Transverse colon (tissue), 4 donors: ENCODE measurements around the gene LRRC42. TPM values are rescaled to one million over a fixed set of nuclear protein-coding genes. Genes with fewer than 3 reads are reported as not detected.
A peak's percentile ranks its signal among the peaks of the same experiment; 100 is the strongest.

Source experiments
- DNase-seq: peaks from one replicate; pipeline ENCODE4 v3.0.0-alpha.2; 2019
- H3K27ac ChIP-seq, 4 donors: fragments of 200-600 bp; sonication (generic); 2 replicates each; pipeline ENCODE4 v1.5.1; 2016 to 2018; ENCODE audit warnings: inconsistent platforms in 4 of 4
- H3K27me3 ChIP-seq: fragments of 200-600 bp; sonication (generic); 2 replicates; pipeline ENCODE4 v1.5.1; 2017; ENCODE audit warnings: inconsistent platforms
- H3K36me3 ChIP-seq, 4 donors: fragments of 200-600 bp; sonication (generic); 2 replicates each; pipeline ENCODE4 v1.5.1; 2017 to 2019; ENCODE audit warnings: inconsistent platforms in 4 of 4
- H3K4me1 ChIP-seq, 4 donors: fragments of 200-600 bp; sonication (generic); 2 replicates each; pipeline ENCODE4 v1.5.1; 2017 to 2020; ENCODE audit warnings: inconsistent platforms in 4 of 4
- H3K4me3 ChIP-seq, 4 donors: fragments of 200-600 bp; sonication (generic); 1 replicate in 1 of 4; 2 replicates in 3 of 4; pipeline versions ENCODE4 v1.5.1 to v1.6.1; 2017 to 2019; ENCODE audit warnings: inconsistent platforms in 4 of 4
- H3K9me3 ChIP-seq, 2 donors: fragments of 200-600 bp; sonication (generic); 2 replicates each; pipeline ENCODE4 v1.5.1; 2017 to 2019; ENCODE audit warnings: inconsistent platforms in 2 of 2
- EP300 ChIP-seq: sonication (generic); formaldehyde crosslinking; IDR thresholded peaks from one replicate; pipeline ENCODE4 v1.6.1; 2017; ENCODE audit warnings: antibody characterized with exemption, low read depth
- POLR2A ChIP-seq: fragments of 450-650 bp; IDR thresholded peaks from one replicate; pipeline ENCODE4 v1.6.1; 2016; ENCODE audit warnings: antibody characterized with exemption, mild to moderate bottlenecking, moderate library complexity
- POLR2AphosphoS5 ChIP-seq, 3 donors: sonication (generic); formaldehyde crosslinking; IDR thresholded peaks; one replicate each; pipeline ENCODE4 v1.6.1; 2016; ENCODE audit warnings: antibody characterized with exemption in 3 of 3
- WGBS, 2 donors: methylation state at CpG; one replicate each; pipeline ENCODE4 v1.1.5; 2018; ENCODE audit warnings: low coverage in 1 of 2; 5-methylcytosine and 5-hydroxymethylcytosine counted together
- in situ Hi-C, 4 donors: fragments of 200-750 bp; cut with MboI; loops; one replicate each; pipeline versions ENCODE4 v1.15.0 to v1.15.1; 2017; ENCODE audit warnings: low sequenced_read_pairs in 3 of 4, low pct_ligation_motif_present in 1 of 4, low pct_unique_long_range_greater_than_20kb in 1 of 4
- intact Hi-C: fragments of 100-400 bp; cut with DNase I; formaldehyde crosslinking; loops from one replicate; pipeline ENCODE4 v1.15.1; 2023; ENCODE audit warnings: low total_unique reads
- total RNA-seq, 4 donors: library from RNA; depleted of rRNA; stranded (reverse); fragments of >200 nt; gene quantifications; one replicate each; pipeline ENCODE4 v1.1.0, GENCODE V29; 2016
- TF ChIP-seq, protein P1 (sequence below), 5 experiments: fragments of 200-600 bp in 3 of 5; fragments of 450-650 bp in 2 of 5; sonication (generic) in 3 of 5; IDR thresholded peaks; 1 replicate in 2 of 5; 2 replicates in 3 of 5; pipeline ENCODE4 v1.5.1; 2016 to 2017; ENCODE audit warnings: antibody characterized with exemption in 5 of 5, inconsistent platforms in 3 of 5, mild to moderate bottlenecking in 2 of 5, moderate library complexity in 1 of 5

The LRRC42 gene
- total RNA-seq, 4 donors from 2014 or later: 4.4 to 24.7 (median 17.5) TPM

DNA sequence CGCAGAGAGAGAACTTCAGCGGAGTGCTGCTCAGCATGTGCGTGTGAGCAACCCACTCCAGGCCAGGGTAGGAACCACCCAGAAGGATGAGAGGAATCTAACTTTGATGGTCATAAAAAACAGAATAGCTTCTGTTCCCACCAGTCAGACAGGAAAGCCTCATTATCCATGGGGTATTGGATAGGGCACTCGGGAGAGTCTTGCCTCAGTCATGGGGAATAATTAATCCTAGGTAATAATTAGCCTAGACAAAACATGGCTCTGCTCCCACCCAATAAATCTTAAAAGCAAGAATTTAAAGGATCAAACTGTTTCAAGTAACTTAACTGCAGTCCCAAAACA, 36.6 kb downstream of the LRRC42 start:
- Histone ChIP-seq H3K4me1 (peaks cover 0 to 13% (median 7%) of the 10 kb centered on the region in 4 donors), H3K36me3 (no peaks in the 10 kb centered on the region), H3K4me3 (peak overlapping the region in 3 of 4 donors; percentile 11 to 38 (median 25)), H3K9me3 (no peaks in the 10 kb centered on the region), H3K27me3 (no peaks in the 10 kb centered on the region), H3K27ac (peak overlapping the region in 3 of 4 donors; percentile 36 to 59 (median 46))
- DNase-seq: no peak
- 48% methylated on average over 4 of the region's 4 CpGs; no CpG with 5 or more reads in 1 of the 2 donors for WGBS, 2 donors
- intact Hi-C loops: no loop called here
- TF ChIP-seq POLR2A: no peak
- TF ChIP-seq EP300: no peak
- TF ChIP-seq POLR2AphosphoS5 (IDR thresholded peaks at IDR 0.05): no peak
- TF ChIP-seq, protein P1, sequence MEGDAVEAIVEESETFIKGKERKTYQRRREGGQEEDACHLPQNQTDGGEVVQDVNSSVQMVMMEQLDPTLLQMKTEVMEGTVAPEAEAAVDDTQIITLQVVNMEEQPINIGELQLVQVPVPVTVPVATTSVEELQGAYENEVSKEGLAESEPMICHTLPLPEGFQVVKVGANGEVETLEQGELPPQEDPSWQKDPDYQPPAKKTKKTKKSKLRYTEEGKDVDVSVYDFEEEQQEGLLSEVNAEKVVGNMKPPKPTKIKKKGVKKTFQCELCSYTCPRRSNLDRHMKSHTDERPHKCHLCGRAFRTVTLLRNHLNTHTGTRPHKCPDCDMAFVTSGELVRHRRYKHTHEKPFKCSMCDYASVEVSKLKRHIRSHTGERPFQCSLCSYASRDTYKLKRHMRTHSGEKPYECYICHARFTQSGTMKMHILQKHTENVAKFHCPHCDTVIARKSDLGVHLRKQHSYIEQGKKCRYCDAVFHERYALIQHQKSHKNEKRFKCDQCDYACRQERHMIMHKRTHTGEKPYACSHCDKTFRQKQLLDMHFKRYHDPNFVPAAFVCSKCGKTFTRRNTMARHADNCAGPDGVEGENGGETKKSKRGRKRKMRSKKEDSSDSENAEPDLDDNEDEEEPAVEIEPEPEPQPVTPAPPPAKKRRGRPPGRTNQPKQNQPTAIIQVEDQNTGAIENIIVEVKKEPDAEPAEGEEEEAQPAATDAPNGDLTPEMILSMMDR (IDR thresholded peaks at IDR 0.05): no peak
- in situ Hi-C loops: no loop called here

DNA sequence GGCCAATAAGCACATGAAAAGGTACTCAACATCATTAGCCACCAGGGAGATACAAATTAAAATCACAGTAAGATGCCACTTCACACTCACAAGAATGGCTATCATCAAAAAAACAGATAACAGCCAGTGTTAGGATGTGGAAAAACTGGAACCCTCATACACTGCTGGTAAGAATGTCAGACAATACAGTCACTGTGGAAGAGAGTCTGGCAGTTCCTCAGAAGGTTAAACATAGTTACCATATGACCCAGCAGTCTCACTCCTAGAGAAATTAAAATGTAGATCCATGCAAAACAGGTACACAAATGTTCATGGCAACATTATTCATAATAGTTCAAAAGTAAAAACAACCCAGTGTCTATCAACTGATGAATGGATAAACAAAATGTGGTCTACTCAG, 38.6 kb downstream of the LRRC42 start:
- intact Hi-C loops: no loop called here
- H3K9me3 ChIP-seq: no peaks in the 10 kb centered on the region
- no peak overlapping the region for H3K4me3 ChIP-seq
- H3K4me1 ChIP-seq: peaks cover 0 to 13% (median 7%) of the 10 kb centered on the region in 4 donors
- in situ Hi-C loops: no loop called here
- H3K27me3 ChIP-seq: no peaks in the 10 kb centered on the region
- TF ChIP-seq EP300 (no peak), POLR2AphosphoS5 (IDR thresholded peaks at IDR 0.05) (no peak), POLR2A (no peak)
- TF ChIP-seq, protein P1 (IDR thresholded peaks at IDR 0.05): no peak
- DNase-seq: no peak
- H3K36me3 ChIP-seq: no peaks in the 10 kb centered on the region
- no peak overlapping the region for H3K27ac ChIP-seq

DNA sequence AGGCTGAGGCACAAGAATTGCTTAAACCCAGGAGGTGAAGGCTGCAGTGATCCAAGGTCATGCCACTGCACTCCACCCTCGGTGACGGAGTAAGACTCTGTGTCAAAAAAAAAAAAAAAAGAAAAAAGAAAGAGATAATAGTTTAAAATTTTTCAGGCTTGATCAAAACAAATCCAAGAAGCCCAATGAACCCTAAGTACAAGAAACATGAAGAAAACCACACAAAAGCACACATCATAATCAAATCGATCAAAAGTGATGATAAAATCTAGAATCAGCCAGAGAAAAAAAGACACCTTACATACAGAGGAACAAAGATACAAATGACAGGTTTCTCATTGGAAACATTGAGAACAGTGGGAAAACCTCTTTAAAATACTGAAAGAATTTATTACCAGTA, 40.3 kb downstream of the LRRC42 start:
- no peaks in the 10 kb centered on the region for H3K27me3 ChIP-seq
- DNase-seq: no peak
- no peak overlapping the region for H3K27ac ChIP-seq
- TF ChIP-seq, protein P1 (IDR thresholded peaks at IDR 0.05): no peak
- H3K4me1 ChIP-seq: peaks cover 0 to 13% (median 7%) of the 10 kb centered on the region in 4 donors
- intact Hi-C loops: no loop called here
- H3K4me3 ChIP-seq: no peak overlapping the region
- 96 to 100% methylated on average over 2 to 3 of the region's 3 CpGs for WGBS, 2 donors
- no peaks in the 10 kb centered on the region for H3K9me3 ChIP-seq
- in situ Hi-C loops: no loop called here
- no peaks in the 10 kb centered on the region for H3K36me3 ChIP-seq

DNA sequence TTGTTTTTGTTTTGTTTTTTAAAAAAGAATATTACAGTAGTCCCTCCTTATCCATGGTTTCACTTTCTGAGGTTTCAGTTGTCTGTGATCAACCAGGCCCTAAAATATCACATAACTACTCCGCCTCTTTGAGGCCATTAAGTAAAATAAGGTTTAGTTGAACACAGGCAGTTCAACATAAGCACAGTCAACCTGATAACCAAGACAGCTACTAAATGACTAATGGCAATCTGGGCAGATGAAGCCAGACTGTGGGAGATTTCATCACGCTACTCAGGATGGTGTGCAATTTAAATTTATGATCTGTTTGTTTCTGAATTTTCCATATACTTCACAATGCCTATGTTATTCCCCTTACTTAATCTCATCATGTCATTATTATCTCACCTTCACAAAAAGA, 41.7 kb downstream of the LRRC42 start:
- intact Hi-C loops: no loop called here
- Histone ChIP-seq H3K4me1 (peaks cover 0 to 3% (median under 1%) of the 10 kb centered on the region in 4 donors), H3K4me3 (no peak overlapping the region), H3K27ac (no peak overlapping the region), H3K36me3 (no peaks in the 10 kb centered on the region), H3K27me3 (no peaks in the 10 kb centered on the region), H3K9me3 (no peaks in the 10 kb centered on the region)
- no peak for TF ChIP-seq POLR2A
- TF ChIP-seq, protein P1 (IDR thresholded peaks at IDR 0.05): no peak
- no peak for TF ChIP-seq EP300
- no peak for TF ChIP-seq POLR2AphosphoS5 (IDR thresholded peaks at IDR 0.05)
- DNase-seq: no peak
- WGBS, 2 donors: 57 to 73% methylated on average over 2 of the region's 2 CpGs
- in situ Hi-C loops: no loop called here
